Subcutaneous abdominal adipose tissue (tissue), 5 donors: ENCODE results near the gene CAPN2.

ENCODE experiments used
- H3K27ac ChIP-seq: one replicate; pipeline ENCODE4 v1.7.0; 2013; ENCODE audit warnings: low read depth, mild to moderate bottlenecking, inconsistent platforms, low read length, moderate library complexity
- H3K27me3 ChIP-seq, 5 donors: one replicate each; pipeline ENCODE4 v1.7.0; 2013; ENCODE audit warnings: low read length in 5 of 5, inconsistent platforms in 1 of 5; ENCODE audit not compliant: control insufficient read depth in 5 of 5, insufficient read depth in 4 of 5
- H3K36me3 ChIP-seq, 5 donors: one replicate each; pipeline ENCODE4 v1.7.0; 2013; ENCODE audit warnings: low read length in 5 of 5; ENCODE audit not compliant: control insufficient read depth in 5 of 5, insufficient read depth in 5 of 5
- H3K4me1 ChIP-seq, 5 donors: one replicate each; pipeline ENCODE4 v1.7.0; 2013; ENCODE audit warnings: low read length in 5 of 5, mild to moderate bottlenecking in 3 of 5, moderate library complexity in 1 of 5; ENCODE audit not compliant: control insufficient read depth in 5 of 5, insufficient read depth in 5 of 5
- H3K4me3 ChIP-seq, 5 donors: one replicate each; pipeline ENCODE4 v1.7.0; 2013; ENCODE audit warnings: low read length in 5 of 5, low read depth in 1 of 5
- H3K9ac ChIP-seq, 5 donors: one replicate each; pipeline ENCODE4 v1.7.0; 2013; ENCODE audit warnings: low read length in 5 of 5, mild to moderate bottlenecking in 4 of 5, moderate library complexity in 3 of 5
- H3K9me3 ChIP-seq, 5 donors: one replicate each; pipeline ENCODE4 v1.7.0; 2013; ENCODE audit warnings: low read length in 5 of 5; ENCODE audit not compliant: control insufficient read depth in 5 of 5
- donor health status: healthy.
- donor health status: healthy.
- donor health status: healthy.
- donor health status: healthy.
- donor health status: healthy.

CAPN2 gene

GRCh38 chr1:223702735-223703667 lies 9.3 kb upstream of the CAPN2 start:
- no peak overlapping the region for H3K4me3 ChIP-seq
- H3K27me3 ChIP-seq = no peaks in the 10 kb centered on the region
- H3K27ac ChIP-seq = no peak overlapping the region
- H3K9ac ChIP-seq = no peak overlapping the region
- H3K4me1 ChIP-seq = peaks cover 21 to 55% (median 48%) of the 10 kb centered on the region in 5 donors
- no peaks in the 10 kb centered on the region for H3K36me3 ChIP-seq
- H3K9me3 ChIP-seq = no peaks in the 10 kb centered on the region

- Histone ChIP-seq H3K9me3 (no peaks in the 10 kb centered on the region), H3K9ac (no peak overlapping the region), H3K4me3 (no peak overlapping the region), H3K27ac (no peak overlapping the region), H3K4me1 (peaks cover 21 to 59% (median 51%) of the 10 kb centered on the region in 5 donors), H3K27me3 (no peaks in the 10 kb centered on the region), H3K36me3 (no peaks in the 10 kb centered on the region)
Observed at GRCh38 chr1:223703668-223704013, 8.7 kb upstream of the CAPN2 start.

- H3K36me3 ChIP-seq = no peaks in the 10 kb centered on the region
- H3K4me3 ChIP-seq = peak overlapping the region in 4 of 5 donors; percentile 3 to 44 (median 30)
- H3K27ac ChIP-seq = peak overlapping the region; percentile 99
- H3K4me1 ChIP-seq = peaks cover 24 to 65% (median 58%) of the 10 kb centered on the region in 5 donors
- H3K27me3 ChIP-seq = no peaks in the 10 kb centered on the region
- peak overlapping the region in 3 of 5 donors; percentile 30 to 41 (median 41) for H3K9ac ChIP-seq
- no peaks in the 10 kb centered on the region for H3K9me3 ChIP-seq
Observed at GRCh38 chr1:223704921-223705878, 7.1 kb upstream of the CAPN2 start.

- Histone ChIP-seq H3K9me3 (no peaks in the 10 kb centered on the region), H3K27me3 (no peaks in the 10 kb centered on the region), H3K27ac (peak overlapping the region; percentile 99), H3K36me3 (no peaks in the 10 kb centered on the region), H3K4me3 (no peak overlapping the region), H3K4me1 (peaks cover 24 to 58% (median 46%) of the 10 kb centered on the region in 5 donors), H3K9ac (peak overlapping the region in 4 of 5 donors; percentile 0 to 82 (median 6))
Observed at GRCh38 chr1:223706077-223706973, 6.0 kb upstream of the CAPN2 start.

GRCh38 chr1:223707256-223708000 lies 4.9 kb upstream of the CAPN2 start:
- Histone ChIP-seq H3K9ac (peak overlapping the region; percentile 24 to 72 (median 71)), H3K36me3 (no peaks in the 10 kb centered on the region), H3K4me1 (peaks cover 24 to 61% (median 51%) of the 10 kb centered on the region in 5 donors), H3K9me3 (no peaks in the 10 kb centered on the region), H3K4me3 (no peak overlapping the region), H3K27ac (peak overlapping the region; percentile 99), H3K27me3 (no peaks in the 10 kb centered on the region)

- Histone ChIP-seq H3K4me1 (peaks cover 24 to 62% (median 52%) of the 10 kb centered on the region in 5 donors), H3K4me3 (peak overlapping the region in 1 of 5 donors; percentile 7), H3K27me3 (no peaks in the 10 kb centered on the region), H3K9me3 (no peaks in the 10 kb centered on the region), H3K36me3 (no peaks in the 10 kb centered on the region), H3K27ac (peak overlapping the region; percentile 99), H3K9ac (no peak overlapping the region)
Observed at GRCh38 chr1:223708001-223708359, 4.4 kb upstream of the CAPN2 start.

- Histone ChIP-seq H3K9me3 (no peaks in the 10 kb centered on the region), H3K9ac (peak overlapping the region in 1 of 5 donors; percentile 46), H3K27me3 (no peaks in the 10 kb centered on the region), H3K4me3 (no peak overlapping the region), H3K36me3 (no peaks in the 10 kb centered on the region), H3K27ac (peak overlapping the region; percentile 99), H3K4me1 (peaks cover 24 to 69% (median 60%) of the 10 kb centered on the region in 5 donors)
Observed at GRCh38 chr1:223708651-223709268, 3.6 kb upstream of the CAPN2 start.

GRCh38 chr1:223709598-223709997 lies 2.7 kb upstream of the CAPN2 start:
- H3K27ac ChIP-seq = peak overlapping the region; percentile 99

More at GRCh38 chr1:223709598-223709997, 2.7 kb upstream of the CAPN2 start:
- Histone ChIP-seq H3K27me3 (no peaks in the 10 kb centered on the region), H3K4me3 (no peak overlapping the region), H3K4me1 (peaks cover 26 to 75% (median 67%) of the 10 kb centered on the region in 5 donors), H3K9me3 (no peaks in the 10 kb centered on the region), H3K9ac (no peak overlapping the region), H3K36me3 (no peaks in the 10 kb centered on the region)
